Bronchial epithelial cell (primary cell): ENCODE measurements around the gene KLF1. TPM values are rescaled to one million over a fixed set of nuclear protein-coding genes. Genes with fewer than 3 reads are reported as not detected.

Experiments used
- DNase-seq: peaks from one replicate; pipeline ENCODE4 v3.0.0-alpha.2; 2010; ENCODE audit warnings: low read depth
- FAIRE-seq: peaks from 2 replicates; lab custom pipeline; 2011; peaks lifted over from hg19 to GRCh38; lab: Jason Lieb, UNC
- H3K27me3 ChIP-seq: 2 replicates; pipeline ENCODE4 v1.5.1; 2011; ENCODE audit warnings: low read length; ENCODE audit not compliant: control insufficient read depth, insufficient read depth
- H3K36me3 ChIP-seq: 2 replicates; pipeline ENCODE4 v1.5.1; 2011; ENCODE audit warnings: low read length; ENCODE audit not compliant: control insufficient read depth, insufficient read depth
- H3K4me3 ChIP-seq: 2 replicates; pipeline ENCODE4 v1.5.1; 2011; ENCODE audit warnings: mild to moderate bottlenecking, low read depth, low read length, control low read depth
- total RNA-seq: library from RNA; depleted of rRNA; stranded (reverse); fragments of >200 nt; gene quantifications from 2 replicates; pipeline ENCODE4 v1.2.1, GENCODE V29; 2014
- TF ChIP-seq, protein P1 (sequence below): IDR thresholded peaks from 2 replicates; pipeline ENCODE4 v1.5.1; 2011; ENCODE audit warnings: mild to moderate bottlenecking, moderate library complexity, low read length, control low read depth, inconsistent platforms; ENCODE audit not compliant: insufficient read depth, severe bottlenecking

KLF1 gene
- total RNA-seq, 1 donor from 2014 or later: not detected

DNA sequence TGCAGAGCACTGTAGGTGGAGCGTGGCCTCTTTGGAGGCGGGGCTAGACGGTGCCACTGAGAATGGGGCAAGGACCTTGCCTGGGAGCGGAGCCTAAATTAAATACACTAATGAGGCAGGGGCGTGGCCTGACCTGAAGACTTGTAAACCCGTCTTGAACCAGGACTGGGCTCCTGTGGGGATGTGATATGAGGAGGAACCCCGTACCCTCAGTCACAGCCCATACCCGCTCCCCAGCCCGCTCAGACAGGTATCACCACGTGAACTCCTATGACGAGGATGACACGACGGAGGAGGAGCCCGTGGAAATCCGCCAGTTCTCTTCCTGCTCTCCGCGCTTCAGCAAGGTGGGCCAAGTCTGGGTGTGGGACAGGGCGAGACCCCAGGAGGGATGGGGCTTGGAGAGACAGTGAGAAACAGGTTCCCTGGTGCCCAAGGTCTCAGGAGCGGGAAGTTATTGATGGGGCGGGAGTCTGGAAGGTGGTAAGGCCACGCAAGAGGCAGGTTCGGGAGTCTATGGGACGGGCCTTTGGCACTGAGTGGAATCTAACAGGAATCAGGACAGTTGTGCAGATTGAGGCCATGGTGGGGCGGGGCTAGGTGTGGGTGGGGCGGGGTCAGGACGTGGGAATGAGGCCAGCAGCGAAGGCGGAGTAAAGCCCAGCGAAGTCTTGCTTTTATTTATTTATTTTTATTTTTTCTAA, 20.4 kb downstream of the KLF1 start:
- no peak overlapping the region for H3K4me3 ChIP-seq
- DNase-seq: no peak
- no peak for FAIRE-seq
- TF ChIP-seq, protein P1, sequence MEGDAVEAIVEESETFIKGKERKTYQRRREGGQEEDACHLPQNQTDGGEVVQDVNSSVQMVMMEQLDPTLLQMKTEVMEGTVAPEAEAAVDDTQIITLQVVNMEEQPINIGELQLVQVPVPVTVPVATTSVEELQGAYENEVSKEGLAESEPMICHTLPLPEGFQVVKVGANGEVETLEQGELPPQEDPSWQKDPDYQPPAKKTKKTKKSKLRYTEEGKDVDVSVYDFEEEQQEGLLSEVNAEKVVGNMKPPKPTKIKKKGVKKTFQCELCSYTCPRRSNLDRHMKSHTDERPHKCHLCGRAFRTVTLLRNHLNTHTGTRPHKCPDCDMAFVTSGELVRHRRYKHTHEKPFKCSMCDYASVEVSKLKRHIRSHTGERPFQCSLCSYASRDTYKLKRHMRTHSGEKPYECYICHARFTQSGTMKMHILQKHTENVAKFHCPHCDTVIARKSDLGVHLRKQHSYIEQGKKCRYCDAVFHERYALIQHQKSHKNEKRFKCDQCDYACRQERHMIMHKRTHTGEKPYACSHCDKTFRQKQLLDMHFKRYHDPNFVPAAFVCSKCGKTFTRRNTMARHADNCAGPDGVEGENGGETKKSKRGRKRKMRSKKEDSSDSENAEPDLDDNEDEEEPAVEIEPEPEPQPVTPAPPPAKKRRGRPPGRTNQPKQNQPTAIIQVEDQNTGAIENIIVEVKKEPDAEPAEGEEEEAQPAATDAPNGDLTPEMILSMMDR: no peak
- H3K27me3 ChIP-seq: no peaks in the 10 kb centered on the region
- H3K36me3 ChIP-seq: no peaks in the 10 kb centered on the region

DNA sequence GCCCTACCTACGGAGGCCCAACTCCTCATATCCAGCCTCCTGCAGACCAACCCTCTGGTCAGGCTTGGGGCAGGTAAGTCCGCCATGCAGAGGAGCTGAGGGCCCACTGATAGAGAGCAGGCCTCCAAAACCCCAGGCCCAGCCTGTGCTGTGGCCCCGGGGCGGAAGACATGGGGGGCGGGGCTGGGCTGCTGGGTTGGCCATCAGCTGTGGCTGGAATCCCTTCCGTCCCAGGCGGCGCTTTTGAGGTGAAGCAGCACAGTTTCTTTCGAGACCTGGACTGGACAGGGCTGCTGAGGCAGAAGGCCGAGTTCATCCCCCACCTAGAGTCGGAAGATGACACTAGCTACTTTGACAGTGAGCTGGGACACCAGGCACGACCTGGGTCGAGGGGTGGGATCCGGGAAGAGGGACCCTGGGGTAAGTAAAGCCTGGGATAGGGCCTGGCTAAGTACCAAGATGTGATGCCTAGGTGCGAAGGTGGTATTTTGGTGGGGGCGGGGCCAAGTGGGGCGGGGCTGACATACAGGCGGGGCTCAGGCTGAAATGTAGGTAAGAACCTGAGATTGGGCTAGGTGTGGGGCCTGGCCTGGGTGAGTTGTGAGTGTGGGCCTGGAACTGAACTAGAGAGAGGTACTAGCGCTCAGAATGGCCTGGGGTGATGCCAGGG, 21.1 kb downstream of the KLF1 start:
- Histone ChIP-seq H3K4me3 (no peak overlapping the region), H3K27me3 (no peaks in the 10 kb centered on the region), H3K36me3 (no peaks in the 10 kb centered on the region)
- DNase-seq: no peak
- TF ChIP-seq, protein P1: no peak
- no peak for FAIRE-seq

DNA sequence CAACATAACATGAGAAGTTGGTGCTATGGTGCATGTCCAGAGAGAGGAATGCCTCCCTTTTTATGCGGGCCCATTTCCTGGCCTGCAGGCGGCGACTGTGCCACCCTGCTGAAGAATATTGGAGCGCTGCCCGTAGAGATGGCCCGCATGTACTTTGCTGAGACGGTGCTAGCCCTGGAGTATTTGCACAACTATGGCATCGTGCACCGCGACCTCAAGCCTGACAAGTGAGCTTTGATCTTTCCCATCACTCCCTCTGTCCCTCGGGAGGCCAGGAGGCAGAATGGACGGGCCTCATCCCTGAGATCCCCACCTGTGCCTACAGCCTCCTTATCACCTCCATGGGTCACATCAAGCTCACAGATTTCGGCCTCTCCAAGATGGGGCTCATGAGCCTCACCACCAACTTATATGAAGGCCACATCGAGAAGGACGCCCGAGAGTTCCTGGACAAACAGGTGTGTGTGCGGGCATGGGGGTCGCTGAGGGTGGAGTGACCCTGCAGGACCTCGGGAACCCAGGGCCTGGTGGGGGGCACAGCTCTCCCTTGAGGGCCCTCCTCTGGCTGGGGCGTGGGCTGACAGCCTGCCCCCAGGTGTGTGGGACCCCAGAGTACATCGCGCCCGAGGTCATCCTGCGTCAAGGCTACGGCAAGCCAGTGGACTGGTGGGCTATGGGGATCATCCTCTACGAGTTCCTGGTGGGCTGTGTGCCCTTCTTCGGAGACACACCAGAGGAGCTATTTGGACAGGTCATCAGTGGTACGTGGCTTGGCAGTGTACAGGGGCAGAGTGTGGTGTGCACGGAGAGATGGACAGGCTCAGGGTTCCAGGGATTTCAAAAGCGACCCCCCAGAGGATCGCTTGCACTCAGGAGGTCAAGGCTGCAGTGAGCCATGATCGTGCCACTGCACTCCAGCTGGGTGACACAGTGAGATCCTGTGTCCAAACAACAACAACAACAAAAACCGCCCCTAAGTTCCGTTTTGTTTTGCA, 22.0 kb downstream of the KLF1 start:
- DNase-seq (no peak), FAIRE-seq (no peak)
- no peaks in the 10 kb centered on the region for H3K27me3 ChIP-seq
- no peak overlapping the region for H3K4me3 ChIP-seq
- TF ChIP-seq, protein P1: no peak
- no peaks in the 10 kb centered on the region for H3K36me3 ChIP-seq

DNA sequence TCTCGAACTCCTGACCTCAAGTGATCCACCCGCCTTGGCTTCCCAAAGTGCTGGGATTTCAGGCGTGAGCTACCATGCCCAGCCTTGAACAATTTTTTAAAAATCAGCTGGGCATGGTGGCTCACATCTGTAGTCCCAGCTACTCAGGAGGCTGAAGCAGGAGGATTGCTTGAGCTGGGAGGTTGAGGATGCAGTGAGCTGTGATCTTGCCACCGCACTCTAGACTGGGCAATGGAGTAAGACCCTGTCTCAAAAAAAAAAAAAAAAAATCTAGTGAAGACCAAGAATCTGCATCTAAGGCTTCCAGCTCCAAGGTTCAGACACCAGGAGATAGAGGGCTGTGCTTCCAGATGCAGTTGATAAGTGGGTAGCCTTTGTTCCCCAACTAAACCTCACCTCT, 22.9 kb downstream of the KLF1 start:
- FAIRE-seq: no peak
- DNase-seq: no peak
- TF ChIP-seq, protein P1: no peak
- H3K4me3 ChIP-seq: no peak overlapping the region
- H3K36me3 ChIP-seq: no peaks in the 10 kb centered on the region
- no peaks in the 10 kb centered on the region for H3K27me3 ChIP-seq

DNA sequence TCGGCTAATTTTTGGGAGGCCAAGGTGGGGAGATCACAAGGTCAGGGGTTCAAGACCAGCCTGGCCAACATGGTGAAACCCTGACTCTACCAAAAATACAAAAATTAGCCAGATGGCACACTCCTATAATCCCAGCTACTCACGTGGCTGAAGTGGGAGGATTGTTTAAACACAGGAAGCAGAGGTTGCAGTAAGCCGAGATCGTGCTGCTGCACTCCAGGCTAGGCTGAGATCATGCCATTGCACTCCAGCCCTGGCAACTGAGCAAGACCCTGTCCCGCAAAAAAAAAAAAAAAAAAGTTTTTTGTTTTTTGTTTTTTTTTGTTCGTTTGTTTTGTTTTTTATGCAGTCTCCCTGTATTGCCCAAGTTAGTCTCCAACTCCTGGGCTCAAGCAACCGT, 27.5 kb downstream of the KLF1 start:
- no peak for FAIRE-seq
- H3K27me3 ChIP-seq: no peaks in the 10 kb centered on the region
- no peak for DNase-seq
- TF ChIP-seq, protein P1: no peak
- H3K4me3 ChIP-seq: no peak overlapping the region
- no peaks in the 10 kb centered on the region for H3K36me3 ChIP-seq
